ENCODE results near the gene TXNRD2.
A peak's percentile ranks its signal among the peaks of the same experiment; 100 is the strongest.

The TXNRD2 gene

DNA sequence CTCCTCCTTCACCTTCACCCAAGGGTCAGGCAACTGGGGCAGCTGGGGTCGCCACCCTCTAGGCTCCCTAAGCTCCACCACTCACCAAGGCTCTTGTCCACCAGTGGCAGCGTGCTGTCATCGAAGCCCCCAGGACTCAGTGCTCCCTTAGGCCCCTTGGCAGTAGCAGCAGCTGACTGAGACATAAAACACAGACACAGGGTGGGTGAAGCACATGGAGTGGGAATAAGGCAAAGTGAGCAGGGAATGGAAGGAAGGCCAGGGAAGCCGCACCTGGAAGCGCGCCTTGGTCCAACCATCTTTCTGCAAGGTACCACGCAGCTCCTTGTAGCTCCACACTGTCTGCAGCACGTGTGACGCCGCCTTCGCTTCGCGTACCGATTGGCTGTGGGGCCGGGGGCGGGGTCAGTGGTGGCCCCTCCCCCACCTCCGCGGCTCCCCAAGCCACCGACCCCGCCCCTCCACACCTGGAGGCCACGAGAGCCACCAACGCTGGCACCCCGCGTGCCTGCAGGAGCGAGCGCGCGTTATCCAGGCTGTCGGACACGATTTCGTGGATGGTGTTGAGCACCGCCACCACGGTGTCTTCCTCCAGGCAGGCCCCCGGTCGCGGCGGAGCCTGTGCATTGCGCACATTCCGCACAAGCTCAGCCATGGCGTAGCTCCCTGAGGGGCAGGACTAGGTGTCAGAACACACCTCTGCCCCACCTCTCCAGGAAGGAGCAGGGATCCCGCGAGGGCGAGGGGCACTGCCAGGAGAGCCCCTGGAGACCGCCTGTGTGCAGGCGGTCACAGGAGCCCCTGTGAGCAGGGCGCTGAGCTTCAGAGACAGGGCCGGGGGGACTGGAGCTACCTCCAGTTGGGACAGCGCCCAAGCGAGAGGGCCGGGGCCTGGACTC lies 31.3 kb upstream of the TXNRD2 start:
- Histone ChIP-seq H3K4me1 (ENCODE audit: insufficient read depth, poor library complexity, severe bottlenecking) (peaks cover 12% of the 10 kb centered on the region), H3K36me3 (ENCODE audit: low read depth) (peaks cover 4% of the 10 kb centered on the region; the same call in 1 of the 2 replicates), H3K27me3 (ENCODE audit: insufficient read depth, poor library complexity, severe bottlenecking) (no peaks in the 10 kb centered on the region), H3K4me3 (ENCODE audit: severe bottlenecking) (no peak overlapping the region), H3K27ac (ENCODE audit: poor library complexity, severe bottlenecking) (no peak overlapping the region), H3K9me3 (ENCODE audit: severe bottlenecking) (no peaks in the 10 kb centered on the region)
- DNase-seq (ENCODE audit: low spot score) (no peak), ATAC-seq (ENCODE audit: low read depth) (no peak)
- no peak for TF ChIP-seq CTCF (IDR thresholded peaks at IDR 0.05; ENCODE audit: poor library complexity, severe bottlenecking)

- H3K36me3 ChIP-seq (ENCODE audit: low read depth): peaks cover 4% of the 10 kb centered on the region; the same call in 1 of the 2 replicates
- no peak for ATAC-seq (ENCODE audit: low read depth)
- no peak for DNase-seq (ENCODE audit: low spot score)
Observed at GRCh38 chr22:19972251-19972650, 30.6 kb upstream of the TXNRD2 start.

GRCh38 chr22:19971276-19972124 lies 29.9 kb upstream of the TXNRD2 start:
- no peak for ATAC-seq (ENCODE audit: low read depth)
- Histone ChIP-seq H3K27ac (ENCODE audit: poor library complexity, severe bottlenecking) (no peak overlapping the region), H3K4me3 (ENCODE audit: severe bottlenecking) (no peak overlapping the region), H3K27me3 (ENCODE audit: insufficient read depth, poor library complexity, severe bottlenecking) (no peaks in the 10 kb centered on the region), H3K9me3 (ENCODE audit: severe bottlenecking) (no peaks in the 10 kb centered on the region), H3K36me3 (ENCODE audit: low read depth) (peaks cover 4% of the 10 kb centered on the region; the same call in 1 of the 2 replicates), H3K4me1 (ENCODE audit: insufficient read depth, poor library complexity, severe bottlenecking) (peaks cover 12% of the 10 kb centered on the region)
- TF ChIP-seq CTCF (IDR thresholded peaks at IDR 0.05; ENCODE audit: poor library complexity, severe bottlenecking): no peak
- DNase-seq (ENCODE audit: low spot score): no peak

More at GRCh38 chr22:19972251-19972650, 30.6 kb upstream of the TXNRD2 start:
- Histone ChIP-seq H3K27ac (ENCODE audit: poor library complexity, severe bottlenecking) (no peak overlapping the region), H3K27me3 (ENCODE audit: insufficient read depth, poor library complexity, severe bottlenecking) (no peaks in the 10 kb centered on the region), H3K4me1 (ENCODE audit: insufficient read depth, poor library complexity, severe bottlenecking) (peaks cover 12% of the 10 kb centered on the region), H3K4me3 (ENCODE audit: severe bottlenecking) (no peak overlapping the region), H3K9me3 (ENCODE audit: severe bottlenecking) (no peaks in the 10 kb centered on the region)
- no peak for TF ChIP-seq CTCF (IDR thresholded peaks at IDR 0.05; ENCODE audit: poor library complexity, severe bottlenecking)

DNA sequence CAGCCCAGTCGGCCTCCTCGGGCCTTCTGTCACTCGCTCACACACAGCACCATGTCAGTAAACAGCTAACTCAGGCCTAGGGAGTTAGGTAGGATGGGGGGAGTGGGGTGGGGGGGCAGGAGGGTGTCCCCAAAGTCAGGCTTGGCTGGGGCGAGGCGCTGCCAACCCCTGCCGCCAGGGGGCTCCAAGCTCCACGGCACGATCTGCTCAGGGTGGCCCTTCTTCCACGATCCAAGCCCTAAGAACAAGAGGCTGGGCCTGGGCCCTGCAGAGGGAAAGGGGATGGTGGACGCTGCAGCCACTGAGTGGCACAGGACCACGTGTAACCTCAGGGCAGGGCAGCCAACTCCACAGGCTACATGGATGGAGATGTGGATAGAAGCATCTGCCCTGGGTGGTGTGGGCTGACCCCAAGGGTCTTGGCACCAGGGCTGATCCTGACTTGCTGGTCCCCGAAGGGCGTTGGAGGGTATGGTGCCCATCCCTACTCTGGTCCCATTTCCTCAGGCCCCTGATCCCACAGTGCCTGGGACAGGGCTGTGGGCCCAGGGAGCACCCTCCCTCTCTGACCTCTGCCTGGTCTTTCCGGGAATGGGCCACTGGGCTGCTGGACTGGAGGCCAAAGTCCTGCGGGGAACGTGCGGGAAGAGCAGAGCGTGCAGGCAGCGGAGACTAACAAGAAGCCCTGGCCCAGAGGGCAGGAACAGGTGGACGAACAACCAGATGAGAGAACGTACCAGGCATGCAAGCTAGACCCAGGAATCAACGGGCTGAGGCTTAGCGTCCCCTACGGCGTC lies 29.1 kb upstream of the TXNRD2 start:
- H3K27ac ChIP-seq (ENCODE audit: poor library complexity, severe bottlenecking): no peak overlapping the region
- no peaks in the 10 kb centered on the region for H3K27me3 ChIP-seq (ENCODE audit: insufficient read depth, poor library complexity, severe bottlenecking)
- no peak overlapping the region for H3K4me3 ChIP-seq (ENCODE audit: severe bottlenecking)
- H3K4me1 ChIP-seq (ENCODE audit: insufficient read depth, poor library complexity, severe bottlenecking): peaks cover 9% of the 10 kb centered on the region
- H3K36me3 ChIP-seq (ENCODE audit: low read depth): peaks cover 4% of the 10 kb centered on the region; the same call in 1 of the 2 replicates
- ATAC-seq (ENCODE audit: low read depth) (peak; percentile 50), DNase-seq (ENCODE audit: low spot score) (no peak)
- TF ChIP-seq CTCF (IDR thresholded peaks at IDR 0.05; ENCODE audit: poor library complexity, severe bottlenecking): peak; percentile 90
- no peaks in the 10 kb centered on the region for H3K9me3 ChIP-seq (ENCODE audit: severe bottlenecking)
